Stimulated activated CD8-positive, alpha-beta memory T cell treated with anti-CD3 and anti-CD28 coated beads, Interleukin-2, amount 100 ng/mL, for 1 hour (primary cell): ENCODE results near the gene LSM2.
"Not testable (repeated sequence)": the region's sequence is repeated elsewhere in the genome, so short reads cannot be mapped to it uniquely, and the experiment has no call there.

ENCODE experiments used
- DNase-seq, 2 donors: peaks; one replicate each; pipeline ENCODE4 v3.0.0-alpha.2; 2020; ENCODE audit warnings: low read depth in 2 of 2

The LSM2 gene

DNA sequence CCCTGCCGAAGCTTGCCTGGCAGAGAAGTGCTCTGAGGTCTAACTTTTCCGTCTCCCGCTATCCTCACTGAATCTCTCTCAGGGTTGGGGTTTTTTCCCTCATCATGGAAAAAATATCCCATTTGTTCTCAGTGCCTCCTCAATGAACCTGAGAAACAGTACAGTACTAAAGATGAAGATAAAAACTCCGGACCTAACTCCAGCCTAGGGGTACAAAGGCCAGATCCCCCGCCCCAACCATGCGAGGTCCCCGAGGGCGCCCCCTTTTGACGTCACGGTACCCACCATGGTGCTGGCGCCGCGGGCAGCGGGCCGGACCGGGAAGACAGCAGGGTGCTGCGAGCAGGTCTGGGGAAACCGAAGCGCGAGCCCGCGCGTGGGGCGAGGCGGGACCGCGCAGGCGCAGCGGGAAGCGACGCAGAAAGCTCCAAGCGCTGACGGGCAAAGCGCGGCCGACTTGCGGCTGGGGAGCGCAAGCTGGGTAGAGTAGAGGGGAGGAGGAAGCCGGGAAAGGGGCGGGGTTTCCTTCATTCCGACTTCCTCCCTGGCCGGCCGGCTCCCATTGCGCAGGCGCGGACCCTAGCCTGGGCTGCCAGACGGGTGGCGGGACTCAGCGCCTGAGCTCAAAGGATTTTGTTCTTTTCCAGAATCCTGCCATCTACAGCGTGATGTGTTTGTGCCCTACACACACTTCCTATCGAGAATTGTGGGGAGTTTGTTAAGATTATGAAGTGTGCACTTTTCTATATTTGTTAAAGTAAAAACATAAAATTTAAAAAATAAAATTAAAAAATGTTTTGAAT is at the start of gene LSM2:
Gene LSM2, minus strand, starts transcription at position 497 of the 803 bp plus-strand sequence. Its CDS starts 209 bp downstream, at position 288.
- peak; percentile 91 to 95 for DNase-seq

DNA sequence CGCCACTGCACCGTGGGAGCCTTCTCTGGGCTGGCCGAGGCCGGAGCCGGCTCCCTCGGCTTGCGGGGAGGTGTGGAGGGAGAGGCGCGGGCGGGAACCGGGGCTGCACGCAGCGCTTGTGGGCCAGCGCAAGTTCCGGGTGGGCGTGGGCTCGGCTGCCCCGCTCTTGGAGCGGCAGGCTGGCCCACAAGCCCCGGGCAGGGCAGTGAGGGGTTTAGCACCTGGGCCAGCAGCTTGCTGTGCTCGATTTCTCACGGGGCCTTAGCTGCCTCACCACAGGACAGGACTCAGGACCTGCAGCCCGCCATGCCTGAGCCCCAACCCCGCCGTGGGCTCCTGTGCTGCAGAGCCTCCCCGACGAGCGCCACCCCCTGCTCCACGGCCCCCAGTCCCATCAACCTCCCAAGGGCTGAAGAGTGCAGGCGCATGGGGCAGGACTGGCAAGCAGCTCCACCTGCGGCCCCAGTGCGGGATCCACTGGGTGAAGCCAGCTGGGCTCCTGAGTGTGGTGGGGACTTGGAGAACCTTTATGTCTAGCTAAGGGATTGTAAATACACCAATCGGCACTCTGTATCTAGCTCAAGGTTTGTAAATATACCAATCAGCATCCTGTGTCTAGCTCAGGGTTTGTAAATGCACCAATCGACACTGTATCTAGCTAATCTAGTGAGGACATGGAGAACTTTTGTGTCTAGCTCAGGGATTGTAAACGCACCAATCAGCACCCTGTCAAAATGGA is 45.4 kb upstream of the LSM2 start:
- DNase-seq: not testable (repeated sequence)

DNA sequence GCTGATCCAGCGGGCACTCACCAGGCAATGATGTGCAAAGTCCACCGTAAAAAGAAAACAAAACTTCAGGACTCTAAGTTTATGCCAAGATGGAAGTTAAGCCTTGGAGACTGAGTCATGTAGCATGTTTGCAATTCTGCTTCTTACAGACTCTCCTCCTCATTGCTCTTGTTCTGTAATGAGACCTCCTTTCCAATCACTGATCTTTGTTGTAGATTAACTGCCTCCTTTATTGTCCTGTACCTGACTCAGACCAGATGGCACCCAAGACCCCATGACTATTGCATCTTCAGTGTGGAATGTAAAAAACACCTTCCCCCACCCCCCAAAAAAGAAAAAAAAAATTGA is 44.7 kb upstream of the LSM2 start:
- DNase-seq: no peak

DNA sequence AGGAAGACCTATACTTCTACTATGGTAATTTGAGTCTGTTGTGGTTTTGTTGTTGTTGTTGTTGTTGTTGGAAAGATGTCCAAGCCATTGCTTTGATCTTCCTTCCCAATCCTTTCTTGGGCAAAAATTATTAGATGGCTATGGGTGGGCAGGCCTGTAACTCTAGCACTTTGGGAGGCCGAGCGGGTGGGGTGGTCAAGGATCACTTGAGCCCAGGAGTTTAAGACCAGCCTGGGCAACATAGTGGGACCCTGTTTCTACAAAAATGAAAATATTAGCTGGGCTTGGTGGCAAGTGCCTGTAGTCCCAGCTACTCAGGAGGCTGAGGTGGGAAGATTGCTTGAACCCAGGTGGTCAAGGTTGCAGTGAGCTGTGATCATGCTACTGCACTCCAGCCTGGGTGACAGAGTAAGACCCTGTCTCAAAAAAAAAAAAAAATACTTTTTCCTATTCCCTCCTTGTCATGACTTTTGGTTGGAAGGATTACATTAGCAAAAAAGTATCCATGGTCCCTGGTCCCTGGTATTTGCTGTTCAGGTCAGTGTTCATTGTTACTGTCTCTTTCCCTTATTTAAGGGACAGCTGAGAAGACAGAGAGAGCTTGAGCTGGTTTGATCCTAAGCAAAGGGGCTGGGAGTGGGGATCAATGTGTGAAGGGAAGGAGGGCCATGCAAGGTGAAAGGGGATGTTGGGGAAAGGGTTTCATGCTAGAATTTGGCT is 44.2 kb upstream of the LSM2 start:
- no peak for DNase-seq

DNA sequence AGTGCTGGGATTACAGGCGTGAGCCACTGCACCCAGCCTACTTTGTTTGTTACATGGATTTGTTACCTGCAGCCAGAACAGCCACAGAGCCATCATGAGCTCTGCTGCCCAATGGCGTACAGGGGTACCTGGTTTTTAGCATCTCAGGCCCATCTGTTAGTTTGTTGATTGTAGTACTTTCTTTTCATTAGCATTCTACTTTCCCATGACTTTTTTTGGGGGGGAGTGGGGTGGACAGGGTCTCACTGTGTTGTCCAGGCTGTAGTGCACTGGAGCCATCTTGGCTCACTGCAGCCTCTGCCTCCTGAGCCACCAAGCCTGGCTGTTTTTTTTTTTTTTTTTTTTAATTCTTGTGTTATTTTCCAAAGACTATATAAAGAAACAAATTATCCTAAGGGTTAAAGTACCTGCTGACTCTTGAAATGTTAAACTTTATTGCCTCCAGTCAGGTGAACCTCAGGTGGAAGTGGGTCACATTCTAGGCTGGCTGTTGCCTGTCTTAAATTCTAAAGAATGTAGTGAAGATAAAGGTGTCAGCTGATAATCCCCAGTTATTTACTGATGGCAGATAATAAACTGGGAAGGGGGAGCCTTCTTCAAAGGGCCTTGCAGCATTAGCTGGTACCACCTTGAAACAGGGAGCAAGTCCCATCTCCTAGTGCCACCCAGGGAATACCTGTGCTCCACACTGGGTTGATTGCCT is 40.7 kb upstream of the LSM2 start:
- DNase-seq: no peak

DNA sequence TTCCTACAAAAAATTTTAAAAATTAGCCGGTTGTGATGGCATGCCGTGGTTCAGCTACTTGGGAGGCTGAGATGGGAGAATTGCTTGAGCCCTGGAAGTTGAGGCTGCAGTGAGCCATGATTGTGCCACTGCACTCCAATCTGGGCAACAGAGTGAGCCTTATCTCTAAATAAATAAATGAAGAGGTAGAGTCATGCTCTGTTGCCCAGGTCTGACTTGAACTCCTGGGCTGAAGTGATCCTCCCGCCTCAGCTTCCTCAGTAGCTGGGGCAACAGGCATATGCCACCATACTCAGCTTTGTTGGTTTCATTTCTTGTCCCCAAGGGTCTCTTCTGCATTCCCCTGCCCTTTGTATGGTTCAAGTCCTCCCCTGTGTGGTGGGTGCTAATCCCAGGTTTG is 37.7 kb upstream of the LSM2 start:
- no peak for DNase-seq

DNA sequence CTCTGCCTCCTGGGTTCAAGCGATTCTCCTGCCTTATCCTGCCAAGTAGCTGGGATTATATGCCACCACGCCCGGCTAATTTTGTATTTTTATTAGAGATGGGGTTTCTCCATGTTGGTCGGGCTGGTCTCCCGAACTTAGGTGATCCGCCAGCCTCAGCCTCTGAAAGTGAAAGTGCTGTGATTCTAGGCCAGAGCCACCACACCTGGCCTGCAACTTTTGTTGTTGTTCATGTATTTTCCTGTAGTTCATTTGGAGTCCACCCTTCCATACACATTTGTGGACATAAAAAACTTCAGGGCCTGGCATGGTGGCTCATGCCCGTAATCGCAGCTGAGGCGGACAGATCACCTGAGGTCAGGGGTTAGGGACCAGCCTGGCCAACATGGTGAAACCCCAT is 35.3 kb upstream of the LSM2 start:
- no peak for DNase-seq

DNA sequence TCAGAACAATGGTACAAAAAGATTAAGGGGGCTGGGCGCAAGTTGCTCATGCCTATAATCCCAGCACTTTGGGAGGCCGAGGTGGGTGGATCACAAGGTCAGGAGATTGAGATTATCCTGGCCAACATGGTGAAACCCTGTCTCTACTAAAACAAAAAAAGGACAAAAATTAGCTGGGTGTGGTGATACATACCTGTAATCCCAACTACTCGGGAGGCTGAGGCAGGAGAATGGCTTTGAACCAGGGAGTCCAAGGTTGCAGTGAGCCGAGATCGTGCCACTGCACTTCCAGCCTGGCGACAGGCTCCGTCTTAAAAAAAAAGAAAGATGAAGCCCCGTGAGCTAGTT is 33.0 kb upstream of the LSM2 start:
- DNase-seq: not testable (repeated sequence)

DNA sequence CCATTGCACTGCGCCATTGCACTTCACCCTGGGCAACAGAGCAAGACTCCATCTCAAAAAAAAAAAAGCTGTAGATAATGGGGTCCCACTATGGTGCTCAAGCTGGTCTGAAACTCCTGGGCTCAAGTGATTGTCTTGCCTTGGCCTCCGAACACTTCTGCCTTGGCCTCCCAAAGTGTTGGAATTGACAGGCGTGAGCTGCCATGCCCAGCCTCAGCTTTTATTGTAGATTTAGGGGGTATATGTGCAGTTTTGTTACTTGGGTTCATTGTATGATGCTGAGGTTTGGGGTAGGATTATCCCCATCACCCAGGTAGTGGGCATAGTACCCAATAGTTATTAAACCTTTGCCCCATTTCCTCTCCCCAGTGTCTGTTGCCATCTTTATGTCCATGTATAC is 32.2 kb upstream of the LSM2 start:
- DNase-seq: no peak

DNA sequence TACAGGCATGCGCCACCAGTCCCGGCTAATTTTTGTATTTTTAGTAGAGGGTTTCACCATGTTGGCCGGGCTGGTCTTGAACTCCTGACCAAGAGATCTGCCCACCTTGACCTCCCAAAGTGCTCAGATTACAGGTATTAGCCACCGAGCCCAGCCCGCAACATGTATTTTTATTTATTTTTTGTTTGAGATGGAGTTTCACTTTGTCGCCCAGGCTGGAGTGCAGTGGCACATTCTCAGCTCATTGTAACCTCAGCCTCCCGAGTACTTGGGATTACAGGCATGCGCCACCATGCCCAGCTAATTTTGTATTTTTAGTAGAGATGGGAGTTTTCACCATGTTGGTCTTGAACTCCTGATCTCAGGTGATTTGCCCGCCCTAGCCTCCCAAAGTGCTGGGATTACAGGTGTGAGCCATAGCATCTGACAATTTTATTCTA is 31.4 kb upstream of the LSM2 start:
- not testable (repeated sequence) for DNase-seq

DNA sequence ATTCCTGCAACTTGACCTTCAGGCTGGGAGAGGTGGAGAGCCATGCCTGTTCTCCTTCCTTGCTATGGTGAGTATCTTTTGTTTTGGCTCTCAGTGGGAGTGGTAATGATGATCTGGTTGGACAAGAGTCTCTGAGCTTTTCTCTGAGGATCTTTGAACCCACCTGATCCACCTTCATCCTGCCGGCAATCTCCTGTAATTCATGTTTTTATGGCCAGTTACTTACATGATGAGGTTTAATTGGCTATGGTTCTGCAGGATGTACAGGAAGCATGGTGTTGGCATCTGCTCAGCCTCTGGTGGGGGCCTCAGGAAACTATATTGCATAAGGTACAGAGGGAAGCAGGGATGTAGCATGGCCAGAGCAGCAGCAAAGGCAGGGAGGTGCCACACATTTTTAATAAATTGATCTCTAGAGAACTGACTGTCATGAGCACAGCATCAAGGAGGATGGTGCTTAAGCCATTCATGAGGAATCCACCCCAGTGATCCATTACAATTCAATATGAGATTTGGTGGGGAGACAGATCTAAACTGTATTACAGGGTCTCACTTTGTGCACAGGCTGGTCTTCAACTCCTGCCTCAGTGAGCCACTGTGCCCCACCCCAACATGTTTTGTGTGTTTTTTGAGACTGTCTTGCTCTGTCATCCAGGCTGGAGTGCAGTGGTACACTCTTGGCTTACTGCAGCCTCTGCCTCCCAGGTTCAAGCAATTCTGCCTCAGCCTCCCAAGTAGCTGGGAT is 30.8 kb upstream of the LSM2 start:
- no peak for DNase-seq

DNA sequence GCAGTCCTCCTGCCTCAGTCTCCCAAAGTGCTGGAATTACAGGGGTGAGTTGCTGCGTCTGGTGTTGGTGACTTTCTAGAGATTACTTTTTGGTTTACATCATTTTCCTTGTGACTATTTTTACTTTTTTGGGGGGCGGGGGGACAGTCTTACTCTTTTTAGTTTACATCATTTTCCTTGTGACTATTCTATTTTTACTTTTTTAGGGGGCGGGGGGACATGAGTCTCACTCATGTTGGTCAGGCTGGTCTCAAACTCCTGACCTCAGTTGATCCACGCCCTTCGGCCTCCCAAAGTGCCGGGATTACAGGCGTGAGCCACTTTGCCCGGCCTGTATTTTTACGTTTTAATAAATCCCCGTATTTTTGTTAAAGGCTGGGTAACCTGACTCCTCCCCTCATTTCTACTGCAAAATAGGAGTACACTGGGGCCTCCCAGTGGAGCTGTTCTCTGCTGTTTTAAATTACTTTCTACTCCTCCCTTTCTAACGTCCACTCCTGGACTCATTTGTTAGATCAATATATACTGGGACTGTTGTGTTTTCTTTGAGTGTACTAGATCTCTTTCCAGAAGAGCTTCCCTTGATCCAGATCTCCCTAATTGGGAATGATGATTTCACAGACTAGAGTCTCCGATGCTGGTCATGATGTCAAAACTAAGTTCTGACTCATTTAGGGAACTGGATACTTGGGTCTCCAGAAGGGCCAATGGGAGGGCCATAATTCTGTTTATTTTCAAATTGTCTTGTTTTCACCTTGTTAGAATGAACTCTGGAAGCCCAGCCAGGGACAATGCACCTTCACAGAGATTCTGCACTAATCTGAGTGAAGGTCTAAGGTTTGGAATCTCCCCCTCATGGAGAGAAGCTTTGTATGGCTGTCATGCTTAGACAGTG is 30.0 kb upstream of the LSM2 start:
- DNase-seq: no peak

DNA sequence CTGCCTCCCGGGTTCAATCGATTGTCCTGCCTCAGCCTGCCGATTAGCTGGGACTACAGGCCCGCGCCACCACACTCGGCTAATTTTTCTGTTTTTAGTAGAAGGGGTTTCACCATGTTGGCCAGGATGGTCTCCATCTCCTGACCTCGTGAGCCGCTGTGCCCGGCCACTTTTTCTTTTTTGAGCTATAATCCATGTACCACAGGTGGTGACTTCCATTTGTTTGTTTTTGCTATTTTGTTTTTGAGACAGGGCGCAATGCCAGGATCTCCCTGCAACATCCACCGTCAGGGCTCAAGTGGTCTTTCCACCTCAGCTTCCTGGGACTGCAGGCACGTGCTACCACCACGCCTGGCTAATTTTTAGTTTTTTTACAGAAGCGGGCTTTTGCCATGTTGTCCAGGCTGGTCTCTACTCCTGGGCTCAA is 29.3 kb upstream of the LSM2 start:
- no peak for DNase-seq

DNA sequence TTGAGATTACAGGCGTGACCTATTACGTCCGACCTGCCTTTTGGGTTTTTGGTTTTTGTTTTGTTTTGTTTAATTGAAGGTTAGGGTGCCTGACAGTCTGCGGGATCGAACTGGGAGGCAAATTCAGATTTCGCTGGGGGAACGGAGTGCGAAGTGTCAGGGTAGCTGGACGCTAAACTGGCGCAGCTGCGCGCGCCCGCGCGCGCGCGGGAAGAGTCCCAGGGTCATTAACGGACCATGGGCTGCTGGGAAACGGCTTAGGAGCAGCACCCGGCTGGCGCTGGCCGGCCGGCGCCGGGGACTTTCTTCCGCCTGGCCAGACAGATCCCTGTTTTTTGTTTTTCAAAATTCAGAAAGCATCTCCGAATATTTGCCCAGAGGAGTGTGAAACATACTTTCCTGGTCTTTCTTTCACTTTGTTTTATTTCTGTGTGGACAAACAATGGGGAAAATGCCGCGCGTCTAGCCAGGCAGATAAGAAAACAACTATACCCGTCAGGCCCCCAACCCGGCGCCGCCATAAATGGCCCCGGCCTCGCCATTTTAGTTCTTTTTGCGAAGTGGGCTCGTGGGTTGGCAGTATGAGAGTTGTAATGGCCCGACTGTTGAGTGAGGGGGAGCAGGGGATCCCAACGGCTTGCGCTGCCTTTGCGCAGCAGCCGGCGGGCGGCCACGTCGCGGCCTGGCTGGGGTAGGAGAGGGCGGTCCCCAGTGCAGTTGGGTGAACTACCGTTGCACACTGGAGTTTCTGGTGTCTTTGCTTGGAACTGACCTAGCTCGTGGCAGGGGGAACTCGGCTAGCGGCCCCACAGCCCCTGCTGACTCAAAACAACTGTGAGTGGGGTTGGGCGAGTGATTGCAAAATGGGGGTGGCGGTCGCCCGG is 27.8 kb upstream of the LSM2 start:
- DNase-seq: peak; percentile 52 to 63

DNA sequence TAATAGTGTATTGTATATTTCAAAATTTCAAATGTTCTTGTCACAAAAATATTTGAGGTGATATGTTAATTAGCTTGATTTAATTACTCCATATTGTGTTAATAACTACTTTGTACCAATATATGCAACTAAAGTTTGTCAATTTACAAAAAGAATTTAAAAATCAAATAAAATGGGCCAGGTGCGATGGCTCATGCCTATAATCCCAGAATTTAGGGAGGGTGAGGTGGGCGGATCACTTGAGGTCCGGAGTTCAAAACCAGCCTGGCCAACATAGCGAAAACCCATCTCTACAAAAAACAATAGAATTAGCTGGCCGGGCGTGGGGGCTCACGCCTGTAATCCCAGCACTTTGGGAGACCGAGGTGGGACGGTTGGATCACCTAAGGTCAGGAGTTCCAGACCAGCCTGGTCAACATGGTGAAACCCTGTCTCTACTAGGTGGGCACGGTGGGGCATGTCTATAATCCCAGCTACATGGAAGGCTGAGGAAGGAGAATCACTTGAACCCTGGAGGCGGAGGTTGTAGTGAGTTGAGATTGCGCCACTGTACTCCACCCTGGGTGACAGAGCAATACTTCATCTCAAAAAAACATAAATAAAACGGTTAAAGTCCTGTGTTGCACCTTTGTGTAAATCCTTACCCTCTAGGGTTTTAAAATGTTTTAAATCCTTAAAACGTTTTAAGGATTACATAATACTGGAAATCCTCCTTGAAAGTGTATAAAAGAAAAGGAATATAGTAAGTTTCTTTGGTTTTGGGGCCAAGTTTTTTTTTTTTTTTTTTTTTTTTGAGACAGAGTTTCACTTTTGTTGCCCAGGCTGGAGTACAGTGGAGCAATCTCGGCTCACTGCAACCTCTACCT is 24.8 kb upstream of the LSM2 start:
- no peak for DNase-seq

DNA sequence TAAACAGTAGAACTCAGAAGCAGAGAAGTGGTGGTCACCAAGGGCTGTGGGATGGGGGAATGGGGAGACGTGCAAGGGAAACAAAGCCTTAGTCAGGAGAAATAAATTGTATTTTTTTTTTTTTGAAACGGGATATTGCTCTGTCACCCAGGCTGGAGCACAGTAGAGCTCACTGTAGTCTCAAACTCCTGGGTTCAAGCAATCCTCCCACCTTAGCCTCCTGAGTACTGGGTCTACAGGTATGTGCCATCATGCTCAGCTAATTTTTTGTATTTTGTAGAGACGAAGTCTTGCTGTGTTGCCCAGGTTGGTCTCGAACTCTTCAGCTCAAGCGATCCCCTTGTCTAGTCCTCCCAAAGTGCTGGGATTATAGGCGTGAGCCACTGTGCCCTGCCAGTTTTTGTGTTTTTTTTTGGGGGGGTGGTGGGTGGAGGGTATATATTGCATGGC is 24.1 kb upstream of the LSM2 start:
- no peak for DNase-seq

DNA sequence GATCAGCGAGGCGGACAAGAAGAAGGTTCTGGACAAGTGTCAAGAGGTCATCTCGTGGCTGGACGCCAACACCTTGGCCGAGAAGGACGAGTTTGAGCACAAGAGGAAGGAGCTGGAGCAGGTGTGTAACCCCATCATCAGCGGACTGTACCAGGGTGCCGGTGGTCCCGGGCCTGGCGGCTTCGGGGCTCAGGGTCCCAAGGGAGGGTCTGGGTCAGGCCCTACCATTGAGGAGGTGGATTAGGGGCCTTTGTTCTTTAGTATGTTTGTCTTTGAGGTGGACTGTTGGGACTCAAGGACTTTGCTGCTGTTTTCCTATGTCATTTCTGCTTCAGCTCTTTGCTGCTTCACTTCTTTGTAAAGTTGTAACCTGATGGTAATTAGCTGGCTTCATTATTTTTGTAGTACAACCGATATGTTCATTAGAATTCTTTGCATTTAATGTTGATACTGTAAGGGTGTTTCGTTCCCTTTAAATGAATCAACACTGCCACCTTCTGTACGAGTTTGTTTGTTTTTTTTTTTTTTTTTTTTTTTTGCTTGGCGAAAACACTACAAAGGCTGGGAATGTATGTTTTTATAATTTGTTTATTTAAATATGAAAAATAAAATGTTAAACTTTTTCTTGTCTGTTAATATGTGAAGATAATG is 23.0 kb upstream of the LSM2 start:
- no peak for DNase-seq
